Measurements from ENCODE around the gene IER5. TPM values are rescaled to one million over a fixed set of nuclear protein-coding genes. Genes with fewer than 3 reads are reported as not detected.
"Not testable (repeated sequence)": the region's sequence is repeated elsewhere in the genome, so short reads cannot be mapped to it uniquely, and the experiment has no call there.

Gene IER5
- total RNA-seq, 1 donor from 2014 or later, result 20.5 TPM

DNA sequence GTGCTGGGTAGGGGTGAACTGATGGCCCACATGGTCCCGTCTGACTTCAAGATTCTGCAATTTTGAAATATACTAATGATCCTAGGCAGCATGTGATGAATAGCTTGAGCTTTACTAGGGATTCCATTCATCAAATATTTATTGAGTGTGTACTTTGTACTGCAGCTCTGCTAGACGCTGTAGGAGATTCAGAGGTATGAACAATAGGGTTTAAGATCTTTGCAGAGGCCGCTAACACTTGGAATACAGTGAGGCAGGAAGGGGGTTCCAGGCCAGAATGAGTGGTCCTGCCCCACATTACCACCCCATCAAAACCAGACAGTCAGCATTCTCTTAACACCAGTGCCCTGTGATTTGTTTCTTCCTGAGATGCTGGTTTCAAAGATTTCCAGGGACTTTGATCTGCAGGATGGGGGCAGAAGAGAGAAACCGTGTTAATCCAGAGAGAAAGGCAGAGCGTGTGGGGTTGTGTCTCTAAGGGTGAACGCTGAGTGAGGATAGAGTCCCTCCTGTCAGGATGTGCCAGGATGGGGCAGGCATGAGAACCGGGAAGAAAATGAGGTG, 19.9 kb downstream of the IER5 start:
- intact Hi-C loops (cut with DNase I), result no loop called here

DNA sequence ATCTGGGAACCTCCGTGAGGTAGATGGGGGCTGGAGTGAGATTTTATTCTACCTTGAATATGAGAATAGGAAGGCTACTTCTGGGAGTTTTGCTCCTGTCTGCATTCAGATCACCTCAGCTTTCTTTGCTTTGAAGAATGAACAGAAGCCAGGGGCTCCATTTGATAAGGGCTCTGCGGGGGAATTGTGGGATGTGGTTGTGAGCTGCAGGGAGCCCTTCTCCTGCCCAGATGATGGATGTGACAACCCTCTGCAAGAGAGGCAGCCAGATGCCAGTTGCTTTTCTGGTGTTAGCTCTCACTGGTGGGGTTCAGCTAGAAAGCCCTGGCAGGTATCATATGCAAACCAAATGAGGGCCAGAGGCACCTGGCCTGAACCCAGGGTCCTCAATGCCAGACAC, 21.5 kb downstream of the IER5 start:
- intact Hi-C loops (cut with DNase I), result no loop called here
- no peak for DNase-seq (ENCODE audit: low spot score)

More for the DNA sequence above, 19.9 kb downstream of the IER5 start:
- no peak for DNase-seq (ENCODE audit: low spot score)

DNA sequence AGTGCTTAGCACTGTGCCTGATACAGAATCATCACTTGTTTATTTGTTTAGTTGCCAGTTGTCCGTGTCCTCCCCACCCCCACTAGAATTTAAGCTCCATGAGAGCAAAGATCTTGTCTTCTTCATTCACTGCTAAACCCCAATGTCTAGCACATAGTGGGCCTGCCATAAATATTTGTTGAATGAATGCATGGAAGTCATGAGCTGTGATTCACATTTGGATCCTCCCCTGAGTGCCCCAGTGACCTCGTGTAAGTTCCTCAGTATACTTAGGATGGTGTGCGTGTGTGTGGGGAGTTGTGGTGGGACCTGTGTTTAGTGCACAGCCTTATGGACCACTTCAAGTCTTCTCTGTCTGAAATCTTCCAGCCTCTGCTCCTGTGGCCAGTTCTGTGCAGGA, 23.1 kb downstream of the IER5 start:
- intact Hi-C loops (cut with DNase I), result no loop called here

DNA sequence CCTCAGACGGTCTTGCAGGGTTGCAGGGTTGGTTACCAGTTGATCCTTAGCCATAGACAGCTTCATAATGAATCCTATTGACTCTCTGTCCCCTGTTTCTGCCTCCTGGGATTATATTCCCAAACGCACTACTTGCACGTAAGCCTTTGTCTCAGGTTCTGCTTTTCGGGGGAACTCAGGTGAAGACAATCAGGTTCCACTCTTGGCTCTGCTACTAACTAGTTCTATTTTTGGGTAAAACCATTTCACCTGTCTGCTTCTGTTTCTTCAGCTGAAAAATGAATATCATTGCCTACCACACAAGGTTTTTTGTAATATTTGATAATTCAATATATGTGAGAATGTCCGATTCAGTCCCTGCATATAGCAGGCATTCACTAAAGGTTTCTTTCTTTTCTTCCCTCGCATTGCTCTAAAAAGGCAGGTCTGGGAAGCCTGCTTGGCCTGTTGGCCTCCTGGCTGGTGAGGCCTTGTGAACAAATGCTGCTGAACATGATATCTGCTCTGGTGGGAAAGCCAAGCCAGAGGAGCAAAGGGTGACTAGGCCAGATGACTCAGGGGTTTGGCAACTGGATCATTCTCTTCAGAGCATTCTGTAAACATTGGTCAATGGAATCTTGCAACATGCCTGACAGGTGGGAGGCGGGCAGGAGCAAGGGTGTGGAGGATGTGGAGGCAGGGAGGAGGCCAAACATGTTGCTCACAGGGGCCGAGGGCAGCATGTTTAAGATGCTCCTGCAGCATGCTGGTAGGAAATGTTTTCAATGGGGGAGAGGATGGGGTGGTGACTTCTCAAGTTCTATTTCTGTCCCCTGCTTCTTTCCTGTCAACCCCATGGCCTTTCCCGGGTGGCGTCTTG, 23.8 kb downstream of the IER5 start:
- DNase-seq (ENCODE audit: low spot score), result no peak
- intact Hi-C loops (cut with DNase I), result no loop called here

More for the DNA sequence above, 23.1 kb downstream of the IER5 start:
- DNase-seq (ENCODE audit: low spot score), result no peak

GRCh38 chr1:181113059-181113641, 24.6 kb downstream of the IER5 start:
- no peak for DNase-seq (ENCODE audit: low spot score)
- intact Hi-C loops (cut with DNase I), result no loop called here

DNA sequence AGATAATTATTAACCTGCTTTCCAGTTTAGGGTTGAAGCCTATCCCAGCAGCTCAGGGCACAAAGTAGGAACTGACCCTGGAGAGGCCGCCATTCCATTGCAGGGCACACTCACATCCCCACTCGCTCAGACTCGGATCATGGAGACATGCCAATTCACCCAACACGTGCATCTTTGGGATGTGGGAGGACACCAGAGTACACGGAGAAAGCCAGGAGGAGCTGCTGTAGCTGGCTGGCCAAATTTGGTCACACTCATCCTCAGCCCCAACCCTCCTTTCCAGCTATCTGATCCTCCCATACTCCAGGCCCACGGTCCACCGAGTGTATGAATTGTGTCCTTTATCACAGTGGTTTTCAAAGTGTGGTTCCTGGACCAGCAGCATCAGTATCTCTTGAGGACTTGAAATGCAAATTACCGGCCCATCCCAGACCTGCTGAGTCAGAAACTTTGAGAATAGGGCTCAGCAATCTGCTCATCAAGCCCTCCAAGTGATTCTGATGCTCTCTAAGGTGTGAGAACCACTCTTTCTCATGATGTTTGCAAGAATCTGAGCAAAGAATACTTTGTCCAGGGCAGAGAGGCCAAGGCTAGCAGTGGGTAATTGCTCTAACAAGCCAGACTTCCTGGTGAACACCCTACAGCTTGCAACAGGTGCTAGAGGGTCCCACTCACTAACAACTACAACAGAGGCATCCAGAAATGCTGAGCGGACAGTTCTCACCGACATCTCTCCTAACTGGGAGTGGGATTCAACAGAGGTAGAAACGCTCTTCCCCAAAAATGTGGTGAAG, 26.3 kb downstream of the IER5 start:
- intact Hi-C loops (cut with DNase I), result no loop called here
- no peak for DNase-seq (ENCODE audit: low spot score)

GRCh38 chr1:181115368-181115684, 26.8 kb downstream of the IER5 start:
- DNase-seq (ENCODE audit: low spot score), result no peak
- intact Hi-C loops (cut with DNase I), result no loop called here

DNA sequence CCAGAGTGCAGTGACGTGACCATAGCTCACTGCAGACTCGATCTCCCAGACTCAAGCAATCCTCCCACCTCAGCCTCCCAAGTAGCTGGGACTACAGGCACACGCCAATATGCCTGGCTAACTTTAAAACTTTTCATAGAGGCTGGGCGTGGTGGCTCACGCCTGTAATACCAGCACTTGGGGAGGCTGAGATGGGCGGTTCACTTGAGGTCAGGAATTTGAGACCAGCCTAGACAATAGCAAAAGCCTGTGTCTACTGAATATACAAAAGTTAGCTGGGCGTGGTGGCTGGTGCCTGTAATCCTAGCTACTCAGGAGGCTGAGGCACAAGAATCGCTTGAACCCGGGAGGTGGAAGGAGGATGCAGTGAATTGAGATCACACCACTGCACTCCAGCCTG, 27.5 kb downstream of the IER5 start:
- DNase-seq (ENCODE audit: low spot score); intact Hi-C loops (cut with DNase I): not testable (repeated sequence)

GRCh38 chr1:181116819-181117390, 28.4 kb downstream of the IER5 start:
- intact Hi-C loops (cut with DNase I), result no loop called here
- no peak for DNase-seq (ENCODE audit: low spot score)

- DNase-seq (ENCODE audit: low spot score), result no peak
- intact Hi-C loops (cut with DNase I), result no loop called here
Measured at GRCh38 chr1:181117648-181118449, 29.3 kb downstream of the IER5 start.

DNA sequence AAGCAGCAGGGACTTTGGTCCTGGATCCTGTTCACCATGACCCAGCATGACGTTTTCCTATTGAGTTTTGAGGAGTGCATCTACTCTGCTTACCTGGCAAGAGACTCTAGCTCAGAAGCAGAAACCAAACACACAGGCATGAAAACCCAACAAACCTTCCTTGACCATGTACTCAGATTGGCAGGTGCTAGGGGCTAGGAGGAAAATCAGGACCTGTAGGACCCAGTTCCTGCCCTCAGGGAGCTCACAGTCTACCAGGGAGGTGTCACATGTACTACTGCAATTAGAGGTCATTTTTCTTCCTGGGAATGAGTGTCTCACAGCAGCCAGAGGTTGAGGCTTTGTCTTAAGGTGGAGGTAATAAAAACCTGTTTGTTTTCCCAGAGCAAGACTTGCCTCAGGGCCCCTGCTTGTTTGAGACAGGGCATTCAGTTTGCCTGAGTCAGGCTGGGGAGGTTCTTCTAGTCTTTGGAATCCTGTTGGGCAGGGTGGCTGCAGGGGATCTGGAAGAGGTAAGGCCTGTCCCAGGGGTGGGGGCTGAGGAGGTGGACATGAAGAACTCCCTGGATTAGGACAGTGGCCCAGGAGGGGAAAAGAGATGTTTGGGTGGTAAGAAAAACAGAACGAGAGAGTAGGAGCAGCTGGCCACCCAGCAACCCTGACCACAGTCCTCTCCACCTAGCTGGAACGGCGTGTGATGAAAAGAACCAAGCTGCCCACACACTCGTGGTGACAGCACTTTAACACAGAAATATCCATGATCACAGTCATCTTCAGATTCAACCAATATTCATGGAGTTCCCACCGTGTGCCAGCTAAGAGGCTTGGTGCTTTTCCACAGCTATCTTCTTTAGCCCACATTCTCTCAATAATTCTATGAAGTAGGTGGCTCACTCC, 30.8 kb downstream of the IER5 start:
- DNase-seq (ENCODE audit: low spot score), result no peak
- intact Hi-C loops (cut with DNase I), result no loop called here

- intact Hi-C loops (cut with DNase I), result no loop called here
- DNase-seq (ENCODE audit: low spot score), result no peak
Measured at GRCh38 chr1:181120924-181121323, 32.4 kb downstream of the IER5 start.

DNA sequence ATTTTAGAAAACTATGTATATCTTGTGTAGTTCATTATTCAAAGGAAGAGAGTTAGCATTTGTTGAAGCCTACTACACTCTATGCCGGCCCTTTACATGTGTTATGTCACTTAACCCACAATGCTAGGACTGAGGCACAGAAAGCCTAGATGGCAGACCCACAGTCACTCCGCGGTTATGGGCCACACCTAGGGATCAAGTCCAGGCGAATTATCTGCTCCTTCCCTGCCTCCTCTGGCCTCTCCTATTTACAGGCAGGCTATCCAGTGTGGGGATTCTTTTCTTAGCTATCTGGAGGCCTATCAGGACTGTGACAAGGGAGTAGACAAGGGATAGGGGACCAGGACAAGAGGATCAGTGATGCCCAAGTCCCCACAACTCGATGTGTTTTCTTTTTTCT, 33.0 kb downstream of the IER5 start:
- intact Hi-C loops (cut with DNase I), result no loop called here
- no peak for DNase-seq (ENCODE audit: low spot score)

DNA sequence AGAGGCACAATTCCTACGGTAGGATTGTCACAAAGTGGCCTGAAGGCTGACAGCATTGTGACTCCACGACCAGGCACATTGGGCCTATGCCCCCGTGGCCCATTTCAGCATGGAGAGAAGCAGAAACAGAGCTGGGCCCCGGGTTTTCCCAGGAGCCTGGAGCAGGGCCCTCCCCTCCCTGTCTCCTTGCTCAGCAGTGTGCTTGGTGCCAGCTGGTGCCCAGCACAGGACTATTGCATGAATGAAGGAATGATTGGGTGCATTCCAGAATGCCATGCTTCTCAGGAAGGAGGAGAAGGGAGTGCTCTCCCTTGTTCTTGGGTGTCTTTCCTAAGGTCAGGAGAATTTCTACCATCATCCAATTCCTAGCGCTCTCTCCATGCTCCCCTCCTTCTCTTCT, 33.7 kb downstream of the IER5 start:
- intact Hi-C loops (cut with DNase I), result no loop called here
- no peak for DNase-seq (ENCODE audit: low spot score)

GRCh38 chr1:181123173-181123572, 34.7 kb downstream of the IER5 start:
- DNase-seq (ENCODE audit: low spot score), result no peak

GRCh38 chr1:181124291-181124751, 35.8 kb downstream of the IER5 start:
- intact Hi-C loops (cut with DNase I), result no loop called here
- no peak for DNase-seq (ENCODE audit: low spot score)

More at GRCh38 chr1:181123173-181123572, 34.7 kb downstream of the IER5 start:
- intact Hi-C loops (cut with DNase I), result no loop called here

- intact Hi-C loops (cut with DNase I), result no loop called here
- no peak for DNase-seq (ENCODE audit: low spot score)
Measured at GRCh38 chr1:181126289-181126688, 37.8 kb downstream of the IER5 start.

Measured in cardiac septum (tissue), 1 donor.